ENCODE data around the gene FAM50A.
"Not testable (repeated sequence)": the region's sequence is repeated elsewhere in the genome, so short reads cannot be mapped to it uniquely, and the experiment has no call there.

FAM50A gene

GRCh38 chrX:154443992-154444754, at the start of gene FAM50A:
Gene FAM50A, plus strand, starts transcription at chrX:154444141. Its CDS starts 95 bp downstream, at chrX:154444236.
- DNase-seq = peak; percentile 78

GRCh38 chrX:154396363-154396762, 47.6 kb upstream of the FAM50A start:
- DNase-seq = not testable (repeated sequence)

- DNase-seq = peak; percentile 60
Observed at GRCh38 chrX:154396973-154397887, 46.7 kb upstream of the FAM50A start.

- peak; percentile 87 for DNase-seq
Observed at GRCh38 chrX:154397888-154398667, 45.9 kb upstream of the FAM50A start, which contains the start of gene RPL10. Gene RPL10, plus strand, starts transcription at chrX:154398377. Its CDS starts 143 bp downstream, at chrX:154398520.

GRCh38 chrX:154398668-154399526, 45.0 kb upstream of the FAM50A start:
- peak; percentile 88 for DNase-seq

GRCh38 chrX:154399527-154400368, 44.2 kb upstream of the FAM50A start:
- DNase-seq = no peak

- not testable (repeated sequence) for DNase-seq
Observed at GRCh38 chrX:154400369-154400817, 43.5 kb upstream of the FAM50A start.

- DNase-seq = no peak
Observed at GRCh38 chrX:154401045-154401799, 42.7 kb upstream of the FAM50A start.

GRCh38 chrX:154401918-154402621, 41.9 kb upstream of the FAM50A start:
- no peak for DNase-seq

GRCh38 chrX:154402622-154403127, 41.3 kb upstream of the FAM50A start:
- DNase-seq = no peak

GRCh38 chrX:154403192-154403591, 40.7 kb upstream of the FAM50A start:
- DNase-seq = no peak

- DNase-seq = no peak
Observed at GRCh38 chrX:154403858-154404257, 40.1 kb upstream of the FAM50A start.

- no peak for DNase-seq
Observed at GRCh38 chrX:154404625-154405192, 39.2 kb upstream of the FAM50A start.

- DNase-seq = no peak
Observed at GRCh38 chrX:154408659-154409221, 35.2 kb upstream of the FAM50A start.

- DNase-seq = peak; percentile 44
Observed at GRCh38 chrX:154409222-154409871, 34.6 kb upstream of the FAM50A start, which contains the start of gene DNASE1L1. Gene DNASE1L1, minus strand, starts transcription at chrX:154409254. Its CDS starts 3,686 bp downstream, at chrX:154405568.

- peak; percentile 67 for DNase-seq
Observed at GRCh38 chrX:154411981-154412340, 32.0 kb upstream of the FAM50A start.

- peak; percentile 62 for DNase-seq
Observed at GRCh38 chrX:154412468-154412867, 31.5 kb upstream of the FAM50A start.

GRCh38 chrX:154413142-154413541, 30.8 kb upstream of the FAM50A start:
- no peak for DNase-seq

All from CD4-positive, alpha-beta T cell treated with Interleukin-17A for 4 hours (primary cell).